ENCODE measurements around the gene ABHD1.
"Not testable (repeated sequence)": the region's sequence is repeated elsewhere in the genome, so short reads cannot be mapped to it uniquely, and the experiment has no call there.

Gene ABHD1

DNA sequence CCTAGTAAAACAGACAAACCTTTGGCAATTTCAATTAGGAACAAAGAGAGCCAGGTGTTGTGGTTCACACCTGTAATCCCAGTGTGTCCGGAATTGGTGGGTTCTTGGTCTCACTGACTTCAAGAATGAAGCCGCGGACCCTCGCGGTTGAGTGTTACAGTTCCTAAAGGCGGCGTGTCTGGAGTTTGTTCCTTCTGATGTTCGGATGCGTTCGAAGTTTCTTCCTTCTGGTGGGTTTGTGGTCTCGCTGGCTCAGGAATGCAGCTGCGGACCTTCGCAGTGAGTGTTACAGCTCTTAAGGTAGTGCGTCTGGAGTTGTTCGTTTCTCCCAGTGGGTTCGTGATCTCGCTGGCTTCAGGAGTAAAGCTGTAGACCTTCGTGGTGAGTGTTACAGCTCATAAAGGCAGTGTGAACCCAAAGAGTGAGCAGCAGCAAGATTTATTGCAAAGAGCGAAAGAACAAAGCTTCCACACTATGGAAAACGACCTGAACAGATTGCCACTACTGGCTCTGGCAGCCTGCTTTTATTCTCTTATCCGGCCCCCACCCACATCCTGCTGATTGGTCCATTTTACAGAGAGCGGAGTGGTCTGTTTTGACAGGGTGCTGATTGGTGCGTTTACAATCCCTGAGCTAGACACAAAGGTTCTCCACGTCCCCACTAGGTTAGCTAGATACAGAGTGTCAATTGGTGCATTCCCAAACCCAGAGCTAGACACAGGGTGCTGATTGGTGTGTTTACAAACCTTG lies 12.8 kb upstream of the ABHD1 start:
- not testable (repeated sequence) for DNase-seq

DNA sequence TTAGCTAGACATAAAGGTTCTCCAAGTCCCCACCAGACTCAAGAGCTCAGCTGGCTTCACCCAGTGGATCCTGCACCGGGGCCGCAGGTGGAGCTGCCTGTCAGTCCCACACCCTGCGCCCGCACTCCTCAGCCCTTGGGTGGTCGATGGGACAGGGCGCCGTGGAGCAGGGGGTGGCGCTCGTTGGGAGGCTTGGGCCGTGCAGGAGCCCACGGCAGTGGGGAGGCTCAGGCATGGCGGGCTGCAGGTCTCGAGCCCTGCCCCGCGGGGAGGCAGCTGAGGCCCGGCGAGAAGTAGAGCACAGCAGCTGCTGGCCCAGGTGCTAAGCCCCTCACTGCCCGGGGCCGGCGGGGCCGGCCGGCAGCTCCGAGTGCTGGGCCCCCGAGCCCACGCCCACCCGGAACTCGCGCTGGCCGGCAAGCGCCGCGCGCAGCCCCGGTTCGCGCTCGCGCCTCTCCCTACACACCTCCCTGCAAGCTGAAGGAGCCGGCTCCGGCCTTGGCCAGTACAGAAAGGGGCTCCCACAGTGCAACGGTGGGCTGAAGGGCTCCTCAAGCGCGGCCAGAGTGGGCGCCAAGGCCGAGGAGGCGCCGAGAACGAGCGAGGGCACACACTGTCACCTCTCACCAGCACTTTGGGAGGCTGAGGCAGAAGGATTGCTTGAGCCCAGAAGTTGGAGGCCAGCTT lies 12.1 kb upstream of the ABHD1 start:
- not testable (repeated sequence) for DNase-seq

GRCh38 chr2:27115519-27115918 lies 8.1 kb upstream of the ABHD1 start:
- no peak for DNase-seq

DNA sequence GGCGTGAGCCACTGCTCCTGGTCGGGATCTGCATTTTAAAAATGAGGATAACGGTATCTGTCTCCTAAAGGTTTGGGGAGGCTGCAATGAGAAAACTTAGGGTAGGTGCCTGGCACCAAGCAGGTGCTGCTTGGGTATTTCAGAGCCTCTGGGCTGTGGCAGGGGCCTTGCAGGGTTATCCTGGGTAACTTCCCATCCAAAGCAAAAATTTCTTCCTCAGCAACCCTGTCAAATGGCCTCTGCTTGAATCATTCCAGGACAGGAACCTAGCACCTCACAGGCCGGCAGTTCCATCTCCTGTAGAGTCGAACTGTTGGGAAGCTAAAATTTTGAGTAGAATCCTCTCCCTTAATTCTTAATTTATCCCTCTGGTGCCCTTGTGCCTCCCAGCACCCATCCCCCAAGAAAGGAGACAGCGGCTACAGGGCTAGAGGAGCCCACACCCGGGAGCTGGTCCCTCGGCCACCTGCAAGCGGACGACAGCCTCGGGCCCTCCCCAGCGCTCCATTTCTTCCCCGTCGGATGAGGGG lies 5.6 kb upstream of the ABHD1 start:
- DNase-seq = no peak

DNA sequence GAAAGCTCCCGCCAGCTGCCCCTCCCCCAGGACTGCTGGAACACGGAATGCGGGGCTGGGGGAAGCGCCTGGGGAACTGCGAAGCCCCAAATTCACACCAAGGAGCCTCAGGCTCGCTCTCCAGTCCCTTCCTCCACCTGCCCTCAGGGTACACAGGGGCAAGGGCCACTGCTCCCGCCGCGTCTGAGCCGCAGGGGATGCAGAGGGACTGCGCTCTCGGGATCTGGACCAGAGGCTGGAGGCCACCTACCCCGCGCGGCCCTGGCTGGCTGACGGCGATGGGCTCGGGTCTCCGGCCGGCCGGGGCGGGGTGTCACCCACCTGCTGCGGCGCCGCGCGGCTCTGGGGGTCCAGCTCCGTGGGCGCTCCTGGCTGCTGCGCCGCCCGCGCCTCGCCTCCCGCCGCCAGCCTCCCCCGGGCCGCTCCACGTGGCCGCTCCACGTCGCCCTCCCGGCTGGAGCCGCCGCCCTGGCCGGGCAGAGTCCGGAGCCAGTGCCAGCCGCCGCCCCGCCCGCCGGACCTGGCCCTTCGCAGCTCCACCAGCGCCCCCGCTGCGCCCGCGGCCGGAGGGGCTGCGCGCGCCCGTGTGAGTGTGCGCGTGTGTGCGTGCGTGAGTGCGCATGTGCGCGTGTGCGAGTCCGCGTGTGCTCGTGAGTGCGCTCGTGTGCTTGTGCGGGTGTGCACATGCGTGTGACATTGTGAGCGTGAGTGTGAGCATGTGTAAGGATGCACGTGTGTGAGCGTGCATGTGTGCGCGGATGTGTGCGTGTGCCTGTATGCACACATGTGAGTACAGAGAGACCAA lies 4.9 kb upstream of the ABHD1 start, which contains the start of gene CGREF1:
Gene CGREF1 (minus strand): TSS at position 604 of the 805 bp plus-strand sequence. CDS start 14,762 bp downstream, outside the sequence.
- DNase-seq = no peak

GRCh38 chr2:27119330-27119670 lies 4.3 kb upstream of the ABHD1 start:
- DNase-seq = not testable (repeated sequence)

DNA sequence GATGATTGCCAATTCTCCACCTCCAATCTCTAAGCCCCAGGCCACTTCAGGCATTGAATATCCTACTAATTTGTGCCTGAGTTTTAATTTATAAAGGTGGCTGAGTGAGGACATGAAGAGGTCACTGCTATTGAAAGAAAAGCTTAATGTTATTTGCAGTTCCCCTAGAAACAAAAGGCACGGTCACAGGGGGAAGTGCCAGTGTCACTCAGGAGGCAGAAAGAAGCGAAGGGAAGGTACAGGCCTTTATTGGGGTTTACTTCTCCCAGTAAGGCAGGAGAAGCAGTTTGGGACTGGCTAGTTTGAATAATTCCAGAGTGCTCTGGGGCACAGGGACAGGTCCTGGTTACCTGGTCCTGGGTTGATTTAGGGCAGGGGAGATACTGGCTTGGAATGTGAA lies 1.7 kb upstream of the ABHD1 start:
- no peak for DNase-seq

DNA sequence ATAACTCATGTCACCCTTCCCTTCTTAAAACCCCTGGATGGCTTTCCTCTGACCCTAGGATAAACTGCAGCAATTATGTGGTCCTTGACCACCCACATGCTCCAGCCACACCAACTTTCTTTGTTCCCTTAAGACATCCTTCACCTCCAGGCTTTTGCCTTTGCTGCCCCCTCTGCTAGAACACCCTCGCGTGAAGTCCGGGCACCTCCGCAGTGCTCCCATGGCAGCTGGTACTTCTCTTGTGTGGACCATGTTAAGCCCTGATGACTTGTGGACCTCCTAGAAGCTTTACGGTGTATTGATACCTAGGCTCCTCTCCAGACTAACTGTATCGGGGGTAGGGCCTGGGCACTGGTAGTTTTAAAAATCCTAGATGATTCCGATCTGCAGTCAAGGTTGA lies 824 bp upstream of the ABHD1 start:
- DNase-seq = no peak

DNA sequence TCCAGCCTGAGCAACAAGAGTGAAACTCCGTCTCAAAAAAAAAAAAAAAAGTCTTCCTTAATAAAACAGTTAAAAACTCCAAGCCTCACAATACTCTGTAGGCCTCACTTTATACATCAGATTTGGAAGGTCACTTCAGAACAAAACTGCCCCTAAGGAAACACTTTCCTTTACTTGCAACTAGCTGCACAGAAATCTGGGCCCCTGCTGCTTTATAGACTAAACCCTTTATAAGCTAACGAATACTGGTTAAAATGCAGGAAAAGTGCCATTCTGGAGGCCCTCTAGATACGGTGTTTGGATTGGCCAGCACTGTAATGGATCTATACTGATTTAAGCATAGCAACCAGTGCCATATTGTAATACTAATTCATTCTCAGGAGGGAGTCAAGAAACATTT lies 1.5 kb downstream of the ABHD1 start:
- DNase-seq = no peak

DNA sequence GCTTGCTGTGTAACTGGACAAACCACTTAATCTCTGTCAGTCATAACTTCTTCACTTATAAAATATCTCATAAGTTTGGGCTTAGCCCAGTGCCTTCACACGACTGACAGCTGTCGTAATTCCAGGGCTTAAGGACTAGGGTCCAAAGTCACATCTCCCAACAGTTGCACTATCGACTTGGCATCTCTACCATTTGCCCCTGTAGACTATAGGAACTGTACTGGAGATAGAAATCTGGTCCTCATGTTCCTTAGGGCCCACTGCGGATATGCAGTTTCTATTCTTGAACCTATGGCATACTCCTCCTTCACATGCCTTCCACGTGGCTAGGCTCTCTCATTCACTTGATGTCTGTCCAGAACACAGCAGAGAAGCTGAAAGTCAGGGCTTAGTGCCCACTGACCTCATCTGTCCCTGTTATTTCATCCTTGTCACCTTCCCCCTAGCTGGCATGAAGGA lies 2.7 kb downstream of the ABHD1 start:
- DNase-seq = no peak

- no peak for DNase-seq
Measured at GRCh38 chr2:27127883-27128667, 4.5 kb downstream of the ABHD1 start.

GRCh38 chr2:27128668-27129571 lies 5.3 kb downstream of the ABHD1 start:
- no peak for DNase-seq

GRCh38 chr2:27130396-27130795 lies 6.8 kb downstream of the ABHD1 start:
- no peak for DNase-seq

DNA sequence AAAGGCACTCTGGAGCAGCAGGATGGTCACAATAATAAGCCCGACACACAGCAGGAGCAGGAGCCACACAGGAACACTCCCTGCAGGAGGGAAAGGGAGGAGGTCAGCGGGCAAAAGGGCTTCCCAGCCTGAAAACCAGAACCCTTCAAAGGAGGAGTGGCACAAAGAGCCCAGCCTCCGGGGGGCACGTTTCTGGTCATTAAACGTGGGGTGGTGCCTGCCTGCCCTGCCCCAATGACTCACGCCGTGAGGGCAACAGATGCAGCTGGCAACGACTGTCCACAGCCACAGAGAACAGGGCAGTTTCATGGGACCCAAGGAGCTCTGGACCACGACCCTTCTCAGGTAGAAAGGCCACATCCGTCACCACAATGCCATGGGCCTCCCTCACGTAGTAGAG lies 7.8 kb downstream of the ABHD1 start:
- no peak for DNase-seq

GRCh38 chr2:27133195-27133875 lies 9.7 kb downstream of the ABHD1 start:
- DNase-seq = no peak

DNA sequence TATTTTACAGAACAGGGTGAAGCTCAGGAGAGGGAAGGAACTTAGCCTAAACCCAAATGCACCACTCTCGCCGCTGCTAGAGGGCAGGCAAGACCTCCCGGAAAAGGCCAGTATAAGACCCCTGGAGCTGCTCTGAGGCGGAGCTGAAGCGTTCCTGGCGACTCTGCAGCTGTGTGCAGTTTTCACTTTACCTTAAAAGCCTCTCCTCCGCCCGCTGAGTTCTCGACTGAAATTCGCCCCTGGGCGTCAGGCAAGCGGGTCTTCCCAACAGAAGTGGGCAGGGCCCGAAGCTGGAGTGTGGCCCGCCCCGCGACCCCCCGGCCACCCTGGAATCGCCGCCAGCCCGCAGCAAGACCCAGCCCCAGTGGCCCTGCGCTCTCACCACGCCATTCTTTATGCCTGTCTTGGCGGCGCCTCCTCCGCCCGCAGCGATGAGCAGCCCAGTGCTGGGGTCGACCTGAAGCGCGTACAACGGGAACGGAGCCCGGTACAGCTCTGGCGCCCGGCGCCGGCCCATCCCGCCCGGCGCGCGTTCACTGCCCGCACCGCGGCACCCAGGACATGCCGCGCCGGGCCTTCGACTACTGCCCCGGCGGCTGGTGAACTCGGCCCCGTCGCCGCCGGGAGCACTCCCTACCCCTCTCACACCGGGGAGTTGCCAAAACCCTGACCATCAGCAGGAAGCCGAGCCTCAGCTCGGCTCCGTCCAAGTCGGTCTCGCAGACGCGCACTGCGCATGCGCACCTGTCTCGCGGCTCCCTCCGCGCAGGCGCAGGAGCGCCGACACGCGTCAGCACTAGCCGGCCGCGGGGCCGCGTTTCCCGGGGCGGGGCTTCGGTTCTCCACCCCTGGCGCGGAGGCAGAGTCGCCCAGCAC lies 10.5 kb downstream of the ABHD1 start, which contains the start of gene PREB:
Gene PREB (minus strand): TSS at position 732 of the 876 bp plus-strand sequence. CDS start 215 bp downstream, at position 517.
- DNase-seq = peak; percentile 96

- no peak for DNase-seq
Measured at GRCh38 chr2:27134781-27135477, 11.3 kb downstream of the ABHD1 start.

GRCh38 chr2:27135478-27135955 lies 11.9 kb downstream of the ABHD1 start:
- no peak for DNase-seq

All from fibroblast of skin of abdomen (primary cell).